H1 (cell line): ENCODE data around the gene TMEM59L. TPM values are rescaled to one million over a fixed set of nuclear protein-coding genes. Genes with fewer than 3 reads are reported as not detected.
A peak's percentile ranks its signal among the peaks of the same experiment; 100 is the strongest.

Source experiments
- CTCF ChIA-PET: fragments of 300-600 bp; sonication (Branson Sonifier 250); formaldehyde crosslinking; loops from one replicate; lab custom pipeline; 2021; ENCODE audit not compliant: partially characterized antibody; lab: Charles Lee
- POLR2A ChIA-PET: fragments of 300-600 bp; sonication (Branson Sonifier 250); formaldehyde crosslinking; loops from one replicate; lab custom pipeline; 2021; ENCODE audit warnings: inconsistent platforms; ENCODE audit not compliant: partially characterized antibody; lab: Charles Lee
- DNase-seq, 2 experiments: peaks; one replicate each; pipeline versions ENCODE4 v3.0.0 to v3.0.0-alpha.2; 2010 to 2022; ENCODE audit warnings: low spot score in 2 of 2, low read depth in 1 of 2, mixed read lengths in 1 of 2
- FAIRE-seq: peaks from 2 replicates; lab custom pipeline; 2011; peaks lifted over from hg19 to GRCh38; lab: Jason Lieb, UNC
- H2AFZ ChIP-seq: 2 replicates; pipeline ENCODE4 v1.8.1; 2012; ENCODE audit warnings: low read length, inconsistent platforms
- H2AK5ac ChIP-seq: 2 replicates; pipeline ENCODE4 v1.6.1; 2013; ENCODE audit warnings: low read depth, low read length
- H2BK120ac ChIP-seq: replicated peaks from 2 replicates; pipeline ENCODE3; 2013; ENCODE audit warnings: low read depth, low read length, inconsistent platforms
- H2BK12ac ChIP-seq: 2 replicates; pipeline ENCODE4 v1.6.1; 2013; ENCODE audit warnings: low read depth, low read length
- H2BK15ac ChIP-seq: 2 replicates; pipeline ENCODE4 v1.6.1; 2013; ENCODE audit warnings: low read length
- H2BK20ac ChIP-seq: 2 replicates; pipeline ENCODE4 v1.6.1; 2013; ENCODE audit warnings: low read length
- H2BK5ac ChIP-seq: 2 replicates; pipeline ENCODE4 v1.6.1; 2013; ENCODE audit warnings: low read depth, low read length
- H3K14ac ChIP-seq: 2 replicates; pipeline ENCODE4 v1.6.1; 2013; ENCODE audit warnings: inconsistent platforms; ENCODE audit not compliant: insufficient read length
- H3K18ac ChIP-seq: 2 replicates; pipeline ENCODE4 v1.6.1; 2013; ENCODE audit warnings: low read length; ENCODE audit errors: extremely low read depth
- H3K23ac ChIP-seq: 2 replicates; pipeline ENCODE4 v1.6.1; 2013; ENCODE audit warnings: inconsistent platforms; ENCODE audit not compliant: insufficient read length
- H3K23me2 ChIP-seq: 2 replicates; pipeline ENCODE4 v1.6.1; 2013; ENCODE audit warnings: low read depth, low read length
- H3K27ac ChIP-seq: 2 replicates; pipeline ENCODE4 v1.6.1; 2011; ENCODE audit warnings: low read depth, low read length, inconsistent platforms
- H3K27me3 ChIP-seq, 4 experiments: replicated peaks in 1 of 4; 1 replicate in 1 of 4; 2 replicates in 3 of 4; pipeline versions ENCODE4 v1.6.1 to v1.8.1; 2011 to 2013; ENCODE audit warnings: low read length in 3 of 4, mild to moderate bottlenecking in 3 of 4, inconsistent platforms in 2 of 4, mixed read lengths in 2 of 4, moderate library complexity in 1 of 4; ENCODE audit not compliant: control insufficient read depth in 3 of 4, insufficient read depth in 3 of 4; ENCODE audit errors: extremely low read depth in 1 of 4
- H3K36me3 ChIP-seq, 4 experiments: 2 replicates each; pipeline versions ENCODE4 v1.6.1 to v1.8.1; 2011 to 2013; ENCODE audit warnings: mild to moderate bottlenecking in 4 of 4, low read length in 3 of 4, moderate library complexity in 2 of 4, control low read depth in 1 of 4, inconsistent platforms in 1 of 4; ENCODE audit not compliant: insufficient read depth in 4 of 4, control insufficient read depth in 2 of 4
- H3K4ac ChIP-seq: replicated peaks from 2 replicates; pipeline ENCODE3; 2013; ENCODE audit warnings: low read length, low read depth, mixed read lengths, inconsistent platforms; ENCODE audit not compliant: insufficient read length
- H3K4me1 ChIP-seq, 4 experiments: replicated peaks in 1 of 4; 1 replicate in 1 of 4; 2 replicates in 3 of 4; pipeline versions ENCODE4 v1.6.1 to v1.8.1; 2011 to 2013; ENCODE audit warnings: low read length in 3 of 4, inconsistent platforms in 2 of 4, mixed read lengths in 1 of 4; ENCODE audit not compliant: insufficient read depth in 4 of 4, control insufficient read depth in 3 of 4
- H3K4me2 ChIP-seq, 2 experiments: 2 replicates each; pipeline versions ENCODE4 v1.6.1 to v1.8.1; 2011 to 2013; ENCODE audit warnings: low read depth in 2 of 2, low read length in 2 of 2, control low read depth in 1 of 2, inconsistent platforms in 1 of 2, mild to moderate bottlenecking in 1 of 2; ENCODE audit not compliant: insufficient read depth in 1 of 2
- H3K4me3 ChIP-seq, 4 experiments: fragments of 200-600, 300-600 bp in 1 of 4; sonication (generic), shearing (Covaris generic), sonication (Bioruptor Twin) in 1 of 4; 2 replicates each; pipeline versions ENCODE4 v1.5.1 to v1.8.1; 2011 to 2016; ENCODE audit warnings: low read length in 4 of 4, low read depth in 3 of 4, control low read depth in 2 of 4, inconsistent platforms in 2 of 4, mild to moderate bottlenecking in 2 of 4, mixed read lengths in 1 of 4, moderate library complexity in 1 of 4; ENCODE audit not compliant: insufficient read depth in 2 of 4; ENCODE audit errors: extremely low read depth in 1 of 4
- H3K56ac ChIP-seq: replicated peaks from 2 replicates; pipeline ENCODE3; 2013; ENCODE audit warnings: low read depth, mild to moderate bottlenecking, mixed read lengths, low read length, inconsistent platforms; ENCODE audit not compliant: insufficient read length
- H3K79me1 ChIP-seq: 2 replicates; pipeline ENCODE4 v1.6.1; 2013; ENCODE audit warnings: low read depth, low read length, control low read depth
- H3K79me2 ChIP-seq, 2 experiments: 2 replicates each; pipeline versions ENCODE4 v1.6.1 to v1.8.1; 2012 to 2013; ENCODE audit warnings: low read length in 2 of 2, mild to moderate bottlenecking in 2 of 2, inconsistent platforms in 1 of 2; ENCODE audit not compliant: insufficient read depth in 2 of 2, control insufficient read depth in 1 of 2
- H3K9ac ChIP-seq, 4 experiments: replicated peaks in 1 of 4; 1 replicate in 1 of 4; 2 replicates in 3 of 4; pipeline versions ENCODE4 v1.6.1 to v1.8.1; 2011 to 2013; ENCODE audit warnings: low read depth in 3 of 4, low read length in 3 of 4, control low read depth in 2 of 4, mild to moderate bottlenecking in 2 of 4, moderate library complexity in 2 of 4, inconsistent platforms in 1 of 4; ENCODE audit errors: extremely low read depth in 1 of 4
- H3K9me3 ChIP-seq, 2 experiments: 2 replicates each; pipeline versions ENCODE4 v1.6.1 to v1.8.1; 2012 to 2013; ENCODE audit warnings: mild to moderate bottlenecking in 2 of 2, moderate library complexity in 2 of 2, control low read depth in 1 of 2, inconsistent platforms in 1 of 2, low read depth in 1 of 2, low read length in 1 of 2, mixed read lengths in 1 of 2; ENCODE audit not compliant: insufficient read depth in 2 of 2
- H4K20me1 ChIP-seq, 2 experiments: replicated peaks in 1 of 2; 2 replicates each; pipeline versions ENCODE3 to v1.8.1; 2011 to 2013; ENCODE audit warnings: inconsistent platforms in 2 of 2, low read length in 2 of 2, mild to moderate bottlenecking in 1 of 2; ENCODE audit not compliant: insufficient read depth in 2 of 2, control insufficient read depth in 1 of 2
- H4K5ac ChIP-seq: 2 replicates; pipeline ENCODE4 v1.6.1; 2013; ENCODE audit warnings: low read length, low read depth, mixed read lengths, inconsistent platforms; ENCODE audit not compliant: insufficient read length
- H4K8ac ChIP-seq: 2 replicates; pipeline ENCODE4 v1.8.0; 2013; ENCODE audit warnings: mild to moderate bottlenecking, moderate library complexity, low read length, inconsistent platforms; ENCODE audit not compliant: insufficient read depth; ENCODE audit errors: extremely low read depth
- H4K91ac ChIP-seq: replicated peaks from 2 replicates; pipeline ENCODE3; 2013; ENCODE audit warnings: low read length, mixed read lengths, inconsistent platforms; ENCODE audit not compliant: insufficient read length
- ATF2 ChIP-seq: IDR thresholded peaks from 2 replicates; pipeline ENCODE4 v1.6.1; 2012; ENCODE audit warnings: low read length, inconsistent platforms
- ATF3 ChIP-seq: IDR thresholded peaks from 2 replicates; pipeline ENCODE4 v1.6.1; 2011; ENCODE audit warnings: low read depth, mild to moderate bottlenecking, low read length; ENCODE audit not compliant: insufficient read depth
- BACH1 ChIP-seq: IDR thresholded peaks from 2 replicates; pipeline ENCODE4 v1.6.1; 2012; ENCODE audit warnings: low read length, improper control_type of control experiment
- BRCA1 ChIP-seq: IDR thresholded peaks from 2 replicates; pipeline ENCODE4 v1.6.1; 2012; ENCODE audit warnings: low read depth, low read length, improper control_type of control experiment
- CREB1 ChIP-seq: IDR thresholded peaks from 2 replicates; pipeline ENCODE4 v1.6.1; 2012; ENCODE audit warnings: inconsistent platforms
- POU5F1 ChIP-seq: IDR thresholded peaks from 2 replicates; pipeline ENCODE4 v1.6.1; 2011; ENCODE audit warnings: low read depth, mild to moderate bottlenecking, low read length, moderate library complexity
- RAD21 ChIP-seq, 2 experiments: IDR thresholded peaks in 1 of 2; conservative IDR thresholded peaks in 1 of 2; 2 replicates each; pipeline ENCODE4 v1.6.1; 2011; ENCODE audit warnings: low read depth in 2 of 2, low read length in 2 of 2, improper control_type of control experiment in 1 of 2, inconsistent platforms in 1 of 2, mild to moderate bottlenecking in 1 of 2, moderate library complexity in 1 of 2
- SP4 ChIP-seq: IDR thresholded peaks from 2 replicates; pipeline ENCODE4 v1.6.1; 2012; ENCODE audit warnings: low read length, inconsistent platforms
- SUZ12 ChIP-seq: fragments of 200-600 bp; sonication (generic); IDR thresholded peaks from 2 replicates; pipeline ENCODE4 v1.6.1; 2012; ENCODE audit warnings: mild to moderate bottlenecking, inconsistent platforms, low read length, moderate library complexity, mixed read lengths
- WGBS, 2 experiments: shearing (Covaris generic) in 1 of 2; methylation state at CpG; one replicate each; pipeline versions ENCODE4 v1.1.6 to v1.1.7; 2013 to 2015; ENCODE audit warnings: low lambda C conversion rate in 2 of 2, mixed read lengths in 2 of 2, inconsistent platforms in 1 of 2, low coverage in 1 of 2, missing lambda C conversion rate in 1 of 2; ENCODE audit not compliant: insufficient replicate concordance in 2 of 2, insufficient coverage in 1 of 2, insufficient read length in 1 of 2; ENCODE audit errors: extremely low coverage in 1 of 2, missing lambda C conversion rate in 1 of 2; 5-methylcytosine and 5-hydroxymethylcytosine counted together
- polyA plus RNA-seq, 7 experiments: library from polyadenylated mRNA; depleted of rRNA in 3 of 7; stranded (reverse) in 5 of 7; unstranded in 2 of 7; fragments of >200 nt in 5 of 7; fragments of 200-250 nt in 2 of 7; gene quantifications; 1 replicate in 5 of 7; 2 replicates in 1 of 7; 4 replicates in 1 of 7; pipeline versions ENCODE4 v1.2.1 to v1.2.3, GENCODE V29; 2011 to 2013; ENCODE audit warnings: missing spikeins in 2 of 7, mixed read lengths in 2 of 7
- total RNA-seq: library from RNA; stranded (reverse); fragmentation: NEBNext Ultra II Directional; extraction: Animal tissue kit (Norgen Biotek cat#: 25700); gene quantifications from 2 replicates; pipeline ENCODE4 v1.2.1, GENCODE V29; 2021

The TMEM59L gene
- total and polyA plus RNA-seq, 2 of the 8 experiments (the other 6 are each of a cell fraction or from before 2014, with no cell fraction given): 4.0 to 12.2 TPM

GRCh38 chr19:18588611-18589379, 23.9 kb upstream of the TMEM59L start, which contains the start of gene REX1BD:
Gene REX1BD, plus strand, starts transcription at chr19:18588798. Its CDS starts 4 bp downstream, at chr19:18588802.
- Histone ChIP-seq H3K79me1 (no peaks in the 10 kb centered on the region), H4K5ac (peak within 1 kb of the TSS; percentile 65), H3K18ac (peak within 1 kb of the TSS; percentile 97), H3K14ac (no peak within 1 kb of the TSS), H3K4me1 (peaks cover 2 to 18% (median 12%) of the 10 kb centered on the region in 4 experiments), H2AK5ac (no peak within 1 kb of the TSS), H3K4me2 (peak within 1 kb of the TSS; percentile 75 to 95), H2BK120ac (no peak within 1 kb of the TSS), H2AFZ (peak within 1 kb of the TSS; percentile 91; the same call in 1 of the 2 replicates), H2BK5ac (peak within 1 kb of the TSS; percentile 86; the same call in 1 of the 2 replicates), H2BK20ac (no peak within 1 kb of the TSS; the same call in 1 of the 2 replicates), H3K27me3 (no peaks in the 10 kb centered on the region; a peak in 1 of 7 replicates), H2BK12ac (0 out of 2 replicates have a peak within 1 kb of the TSS, but pooled peaks have one; percentile 60), H3K79me2 (no peaks in the 10 kb centered on the region), H3K9me3 (no peaks in the 10 kb centered on the region), H3K56ac (peak within 1 kb of the TSS; percentile 84), H4K91ac (peak within 1 kb of the TSS; percentile 91), H3K27ac (peak within 1 kb of the TSS; percentile 94), H3K36me3 (no peaks in the 10 kb centered on the region), H3K4ac (peak within 1 kb of the TSS; percentile 40), H3K23me2 (peaks cover 11% of the 10 kb centered on the region), H3K4me3 (peak within 1 kb of the TSS; percentile 78 to 91 (median 84)), H3K9ac (peak within 1 kb of the TSS; percentile 71 to 89 (median 87)), H4K8ac (peak within 1 kb of the TSS; percentile 86), H4K20me1 (peaks cover 0 to 3% of the 10 kb centered on the region in 2 experiments), H2BK15ac (peak within 1 kb of the TSS; percentile 89), H3K23ac (no peak within 1 kb of the TSS)
- FAIRE-seq (no peak), DNase-seq (peak in 1 of 2 experiments; percentile 93)
- 1% methylated on average over 67 of the region's 72 CpGs; no CpG with 5 or more reads in 1 of the 2 experiments for WGBS, 2 experiments
- ChIA-PET POLR2A (interaction anchor here (0.5 to 10.3 kb wide), 34 partner anchors 7 to 1080 kb away, joined by 3 to 112 read pairs (median 4); partner anchors contain the start of genes CRLF1, FKBP8, ISYNA1 and KXD1), CTCF (interaction anchor here (0.6 to 12.5 kb wide), 40 partner anchors 9 to 199 kb away, joined by 3 to 139 read pairs (median 3); partner anchors contain the start of genes FKBP8 and UBA52)
- TF ChIP-seq CREB1: peak; percentile 37; the same call in 1 of the 2 replicates
- TF ChIP-seq SUZ12: no peak
- no peak for TF ChIP-seq BACH1
- TF ChIP-seq RAD21 (IDR thresholded peaks at IDR 0.05 in 1 of 2, conservative IDR thresholded peaks at IDR 0.05 in 1 of 2; ENCODE audit: low read depth in 2 of 2, low read length in 2 of 2): peak; percentile 26 to 45
- no peak for TF ChIP-seq ATF2
- TF ChIP-seq BRCA1: no peak
- no peak for TF ChIP-seq POU5F1
- TF ChIP-seq SP4: 0 out of 2 replicates have a peak, but pooled peaks have one; percentile 21
- TF ChIP-seq ATF3: no peak
